ENCODE measurements around the gene SLC24A3.

Gene SLC24A3

DNA sequence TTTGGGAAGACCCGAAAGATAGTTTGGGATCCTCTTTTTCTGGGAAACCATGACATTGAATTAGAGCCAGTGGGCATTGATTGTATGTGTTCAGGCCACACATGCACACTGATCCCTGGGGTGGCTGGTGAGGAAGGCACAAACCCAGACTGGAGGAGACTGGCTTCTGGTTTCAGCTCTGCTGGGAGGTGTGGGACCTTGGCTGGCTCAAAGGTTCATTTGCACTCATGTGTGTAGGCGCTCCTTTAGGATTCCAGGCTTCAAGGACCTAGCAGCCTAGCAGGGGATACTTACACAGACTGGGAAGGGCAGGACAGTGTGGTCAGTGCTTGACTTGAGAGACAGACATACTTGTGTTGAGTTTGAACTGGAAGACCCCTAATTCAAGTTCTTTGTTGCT, 552.8 kb downstream of the SLC24A3 start:
- DNase-seq (ENCODE audit: low read depth) = no peak
- TF ChIP-seq, protein P1, sequence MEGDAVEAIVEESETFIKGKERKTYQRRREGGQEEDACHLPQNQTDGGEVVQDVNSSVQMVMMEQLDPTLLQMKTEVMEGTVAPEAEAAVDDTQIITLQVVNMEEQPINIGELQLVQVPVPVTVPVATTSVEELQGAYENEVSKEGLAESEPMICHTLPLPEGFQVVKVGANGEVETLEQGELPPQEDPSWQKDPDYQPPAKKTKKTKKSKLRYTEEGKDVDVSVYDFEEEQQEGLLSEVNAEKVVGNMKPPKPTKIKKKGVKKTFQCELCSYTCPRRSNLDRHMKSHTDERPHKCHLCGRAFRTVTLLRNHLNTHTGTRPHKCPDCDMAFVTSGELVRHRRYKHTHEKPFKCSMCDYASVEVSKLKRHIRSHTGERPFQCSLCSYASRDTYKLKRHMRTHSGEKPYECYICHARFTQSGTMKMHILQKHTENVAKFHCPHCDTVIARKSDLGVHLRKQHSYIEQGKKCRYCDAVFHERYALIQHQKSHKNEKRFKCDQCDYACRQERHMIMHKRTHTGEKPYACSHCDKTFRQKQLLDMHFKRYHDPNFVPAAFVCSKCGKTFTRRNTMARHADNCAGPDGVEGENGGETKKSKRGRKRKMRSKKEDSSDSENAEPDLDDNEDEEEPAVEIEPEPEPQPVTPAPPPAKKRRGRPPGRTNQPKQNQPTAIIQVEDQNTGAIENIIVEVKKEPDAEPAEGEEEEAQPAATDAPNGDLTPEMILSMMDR (conservative IDR thresholded peaks at IDR 0.05; ENCODE audit: low read length) = no peak

DNA sequence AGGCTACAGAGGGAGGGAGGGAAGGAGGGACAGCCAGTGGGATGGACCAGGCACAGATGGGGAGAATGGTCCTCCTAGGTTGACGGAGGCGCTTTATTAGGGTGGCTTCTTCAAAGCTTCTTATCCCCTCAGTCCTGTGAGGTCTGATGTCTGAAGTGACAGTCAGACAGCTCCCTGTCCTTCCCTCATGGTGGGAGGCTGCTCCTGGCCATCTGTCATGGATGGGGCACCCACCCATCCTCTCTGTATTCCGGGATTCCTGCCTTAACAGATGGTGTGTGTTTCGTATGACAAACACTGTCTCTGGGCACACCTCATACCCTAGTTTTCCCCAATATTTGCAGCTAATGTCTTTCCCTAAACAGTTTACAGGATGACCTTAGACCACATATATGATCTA, 553.5 kb downstream of the SLC24A3 start:
- DNase-seq (ENCODE audit: low read depth) = no peak
- TF ChIP-seq, protein P1 (conservative IDR thresholded peaks at IDR 0.05; ENCODE audit: low read length) = no peak
- H3K4me3 ChIP-seq (ENCODE audit: low read length) = no peak overlapping the region

More for the DNA sequence above, 552.8 kb downstream of the SLC24A3 start:
- no peak overlapping the region for H3K4me3 ChIP-seq (ENCODE audit: low read length)

GRCh38 chr20:19767070-19767469, 554.6 kb downstream of the SLC24A3 start:
- no peak overlapping the region for H3K4me3 ChIP-seq (ENCODE audit: low read length)
- DNase-seq (ENCODE audit: low read depth) = no peak
- TF ChIP-seq, protein P1 (conservative IDR thresholded peaks at IDR 0.05; ENCODE audit: low read length) = no peak

GRCh38 chr20:19768325-19768842, 555.9 kb downstream of the SLC24A3 start:
- DNase-seq (ENCODE audit: low read depth) = no peak
- TF ChIP-seq, protein P1 (conservative IDR thresholded peaks at IDR 0.05; ENCODE audit: low read length) = no peak
- H3K4me3 ChIP-seq (ENCODE audit: low read length) = no peak overlapping the region

DNA sequence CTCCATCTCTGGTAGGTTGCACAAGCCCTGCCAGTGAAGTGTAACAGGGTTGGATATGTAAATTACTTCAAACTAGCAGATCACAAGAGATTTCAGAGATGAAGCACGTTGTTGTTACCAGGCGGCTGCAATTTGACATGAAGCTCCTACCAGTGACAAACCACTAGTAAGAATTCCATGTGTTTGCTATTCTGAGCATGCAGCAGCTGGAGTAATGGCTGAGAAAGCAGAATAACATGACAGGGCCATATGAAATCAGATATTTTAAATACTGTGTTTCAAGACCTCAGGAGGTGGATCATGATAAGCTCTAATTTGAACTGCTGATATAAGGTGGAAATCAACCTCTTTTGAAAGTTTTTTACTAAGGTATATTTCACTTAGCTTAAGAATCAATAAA, 557.1 kb downstream of the SLC24A3 start:
- TF ChIP-seq, protein P1 (conservative IDR thresholded peaks at IDR 0.05; ENCODE audit: low read length) = no peak
- no peak overlapping the region for H3K4me3 ChIP-seq (ENCODE audit: low read length)
- no peak for DNase-seq (ENCODE audit: low read depth)

DNA sequence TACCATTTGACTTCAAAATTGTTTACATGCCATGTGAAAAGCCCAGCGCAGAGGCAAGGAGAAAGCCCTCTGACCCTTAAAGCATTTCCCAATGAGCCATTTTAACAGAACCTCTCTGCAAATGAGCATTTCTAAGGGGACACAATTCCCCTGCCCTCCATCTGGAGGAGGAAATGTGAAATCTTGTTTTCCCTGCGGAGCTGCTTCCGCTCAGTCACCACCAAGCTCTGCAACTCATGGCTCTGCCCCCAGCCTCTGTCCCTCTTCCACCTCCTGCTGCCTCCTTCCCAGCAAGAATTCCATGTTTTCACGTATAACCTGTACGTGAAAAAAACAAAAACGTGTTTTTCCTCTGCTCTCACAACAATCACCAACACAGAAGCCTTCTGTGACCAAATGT, 557.9 kb downstream of the SLC24A3 start:
- TF ChIP-seq, protein P1 (conservative IDR thresholded peaks at IDR 0.05; ENCODE audit: low read length) = no peak
- no peak for DNase-seq (ENCODE audit: low read depth)

GRCh38 chr20:19771031-19771430, 558.6 kb downstream of the SLC24A3 start:
- no peak overlapping the region for H3K4me3 ChIP-seq (ENCODE audit: low read length)
- TF ChIP-seq, protein P1 (conservative IDR thresholded peaks at IDR 0.05; ENCODE audit: low read length) = no peak
- no peak for DNase-seq (ENCODE audit: low read depth)

More for the DNA sequence above, 557.9 kb downstream of the SLC24A3 start:
- no peak overlapping the region for H3K4me3 ChIP-seq (ENCODE audit: low read length)

All from AG10803 (cell line).